ENCODE measurements around the gene SLC19A1. TPM values are rescaled to one million over a fixed set of nuclear protein-coding genes. Genes with fewer than 3 reads are reported as not detected.

Gene SLC19A1
- total RNA-seq, 1 experiment from 2014 or later: 16.7 TPM

DNA sequence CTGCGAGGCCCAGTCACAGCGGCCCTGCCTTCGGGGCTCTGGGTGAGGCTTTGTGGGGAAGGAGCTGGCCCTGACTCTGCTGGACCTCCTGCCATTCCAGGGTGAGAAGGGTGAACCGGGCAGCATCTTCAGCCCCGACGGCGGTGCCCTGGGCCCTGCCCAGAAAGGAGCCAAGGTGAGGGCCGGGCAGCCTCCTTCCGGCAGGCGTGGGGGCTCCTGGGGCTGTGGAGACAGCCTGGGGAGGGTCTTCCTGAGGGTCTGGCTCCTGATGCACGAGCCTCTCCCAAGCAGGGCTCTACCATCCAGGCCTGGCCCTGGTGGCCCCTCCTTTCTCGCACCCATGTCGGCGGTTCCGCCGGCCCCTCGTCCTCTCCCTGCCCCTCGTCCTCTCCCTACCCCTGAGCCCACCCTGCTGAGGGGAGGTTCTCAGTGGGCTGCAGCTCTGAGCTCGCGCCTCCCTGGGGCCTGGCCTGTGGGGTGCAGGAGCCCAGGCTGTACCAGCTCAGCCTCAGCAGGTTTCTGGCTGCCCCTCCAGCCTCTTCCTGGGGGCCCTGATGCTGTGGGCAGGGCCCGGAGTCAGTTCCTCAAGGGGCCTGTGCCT lies 48.7 kb downstream of the SLC19A1 start:
- no peak for DNase-seq (ENCODE audit: low read depth)

- DNase-seq (ENCODE audit: low read depth): no peak
Observed at GRCh38 chr21:45492765-45493164, 49.5 kb downstream of the SLC19A1 start.

- no peak for DNase-seq (ENCODE audit: low read depth)
Observed at GRCh38 chr21:45491623-45492022, 50.6 kb downstream of the SLC19A1 start.

GRCh38 chr21:45491056-45491455 lies 51.2 kb downstream of the SLC19A1 start:
- DNase-seq (ENCODE audit: low read depth): no peak

DNA sequence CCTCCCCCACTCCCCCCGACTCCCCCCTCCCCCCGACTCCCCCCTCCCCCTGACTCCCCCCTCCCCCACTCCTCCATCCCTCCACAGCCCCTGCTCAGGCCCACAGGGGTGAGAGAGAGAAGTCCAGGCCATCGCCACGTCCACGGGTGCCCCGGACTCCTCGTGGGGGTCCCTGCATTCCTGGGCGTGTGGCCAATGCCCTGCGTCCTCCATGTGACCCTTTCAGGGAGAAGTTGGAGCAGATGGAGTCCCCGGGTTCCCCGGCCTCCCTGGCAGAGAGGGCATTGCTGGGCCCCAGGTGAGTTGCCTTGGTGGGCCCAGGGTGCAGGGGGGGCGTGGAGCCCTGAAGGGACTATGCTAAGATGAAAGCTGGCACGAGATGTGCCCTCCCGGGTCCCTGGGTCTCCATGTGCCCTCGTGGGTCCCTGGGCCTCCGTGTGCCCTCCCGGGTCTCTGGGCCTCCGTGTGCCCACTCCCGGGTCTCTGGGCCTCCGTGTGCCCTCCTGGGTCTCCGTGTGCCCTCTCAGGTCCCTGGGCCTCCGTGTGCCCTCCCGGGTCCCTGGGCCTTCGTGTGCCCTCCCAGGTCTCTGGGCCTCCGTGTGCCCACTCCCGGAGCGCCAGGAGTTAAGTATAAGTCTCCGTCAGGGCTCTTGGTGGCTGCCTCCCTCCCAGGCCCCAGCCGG lies 52.0 kb downstream of the SLC19A1 start:
- no peak for DNase-seq (ENCODE audit: low read depth)

DNA sequence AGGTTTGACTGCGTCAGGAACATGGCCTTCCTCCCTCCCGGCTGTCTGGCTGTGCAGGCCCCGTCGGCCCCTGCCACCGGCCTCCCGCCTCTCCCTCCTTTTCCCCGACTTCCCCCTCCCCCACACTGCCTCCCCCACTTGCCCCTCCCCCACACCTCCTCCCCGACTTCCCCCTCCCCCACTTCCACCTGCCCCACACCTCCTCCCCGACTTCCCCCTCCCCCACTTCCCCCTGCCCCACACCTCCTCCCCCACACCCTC lies 52.6 kb downstream of the SLC19A1 start:
- no peak for DNase-seq (ENCODE audit: low read depth)

DNA sequence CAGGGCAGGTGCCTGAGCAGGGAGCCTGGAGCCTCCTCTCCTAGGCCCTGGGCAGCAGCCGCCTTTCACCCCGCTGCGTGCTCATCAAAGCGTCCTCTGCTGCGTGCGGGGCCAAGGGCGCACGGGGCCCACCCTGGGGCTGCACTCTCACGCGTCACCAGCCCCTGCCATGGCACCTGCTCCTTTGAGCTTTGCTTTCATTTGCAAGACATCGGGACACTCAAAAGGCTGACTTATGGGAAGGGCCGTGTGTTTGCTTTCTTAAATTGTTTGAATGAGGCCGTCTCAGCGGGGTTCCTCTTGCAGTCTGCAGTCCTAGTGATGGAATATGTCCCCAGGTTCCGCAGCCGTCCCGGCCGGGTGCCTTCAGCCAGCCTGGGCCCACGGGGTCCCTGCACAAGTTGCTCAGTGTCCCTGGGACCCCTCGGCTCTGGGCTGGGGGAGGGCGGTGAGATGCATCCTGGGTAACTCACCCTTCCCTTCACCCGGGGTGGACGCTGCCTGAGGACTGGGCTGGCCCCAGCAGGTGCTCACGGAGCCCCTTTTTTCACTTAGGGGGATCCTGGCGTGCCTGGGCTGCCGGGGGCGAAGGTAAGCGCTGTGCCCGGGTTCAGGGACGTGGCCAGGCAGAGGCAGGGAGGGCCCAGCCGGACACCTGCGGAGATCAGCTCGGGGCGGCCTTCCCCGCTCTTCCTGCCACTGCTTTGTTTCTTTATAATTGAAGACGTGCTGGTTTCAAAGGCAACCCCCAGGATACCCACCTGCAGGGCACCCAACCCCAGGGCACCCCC lies 53.1 kb downstream of the SLC19A1 start:
- no peak for DNase-seq (ENCODE audit: low read depth)

DNA sequence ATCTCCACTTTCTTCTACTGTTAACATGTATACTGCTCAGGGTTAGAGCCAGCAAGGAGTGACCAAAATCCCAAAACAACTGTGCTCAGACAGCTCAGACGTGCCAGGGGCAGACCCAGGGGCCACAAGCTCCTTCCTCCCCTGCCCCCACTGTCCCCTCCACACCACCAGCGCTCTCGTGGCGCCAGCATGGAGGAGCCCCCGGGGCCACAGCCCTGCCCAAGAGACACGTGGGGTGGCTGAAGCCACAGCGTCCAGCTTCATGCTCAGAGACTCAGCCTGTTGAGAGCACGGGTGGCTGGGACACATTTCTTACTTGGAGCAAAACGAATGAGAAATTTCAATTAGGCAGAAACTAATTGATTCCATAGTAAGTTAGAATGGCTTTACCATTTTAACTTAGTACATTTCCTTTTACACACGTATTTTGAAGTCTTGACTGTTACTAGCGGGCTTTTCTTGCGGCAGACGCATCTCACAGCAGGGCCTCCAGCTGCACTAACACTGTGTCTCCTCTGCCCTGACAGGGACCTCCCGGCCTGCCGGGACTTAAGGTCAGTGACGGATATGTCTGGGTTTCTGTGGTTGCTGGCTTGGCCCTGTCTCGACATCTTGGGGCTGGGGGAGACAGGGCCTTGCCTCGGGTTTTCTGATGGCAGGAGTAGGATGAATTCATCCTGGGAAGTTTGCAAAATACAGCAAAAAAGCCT lies 54.2 kb downstream of the SLC19A1 start:
- no peak for DNase-seq (ENCODE audit: low read depth)

- no peak for DNase-seq (ENCODE audit: low read depth)
Observed at GRCh38 chr21:45487161-45487806, 55.0 kb downstream of the SLC19A1 start.

GRCh38 chr21:45486443-45487160 lies 55.6 kb downstream of the SLC19A1 start:
- DNase-seq (ENCODE audit: low read depth): no peak

DNA sequence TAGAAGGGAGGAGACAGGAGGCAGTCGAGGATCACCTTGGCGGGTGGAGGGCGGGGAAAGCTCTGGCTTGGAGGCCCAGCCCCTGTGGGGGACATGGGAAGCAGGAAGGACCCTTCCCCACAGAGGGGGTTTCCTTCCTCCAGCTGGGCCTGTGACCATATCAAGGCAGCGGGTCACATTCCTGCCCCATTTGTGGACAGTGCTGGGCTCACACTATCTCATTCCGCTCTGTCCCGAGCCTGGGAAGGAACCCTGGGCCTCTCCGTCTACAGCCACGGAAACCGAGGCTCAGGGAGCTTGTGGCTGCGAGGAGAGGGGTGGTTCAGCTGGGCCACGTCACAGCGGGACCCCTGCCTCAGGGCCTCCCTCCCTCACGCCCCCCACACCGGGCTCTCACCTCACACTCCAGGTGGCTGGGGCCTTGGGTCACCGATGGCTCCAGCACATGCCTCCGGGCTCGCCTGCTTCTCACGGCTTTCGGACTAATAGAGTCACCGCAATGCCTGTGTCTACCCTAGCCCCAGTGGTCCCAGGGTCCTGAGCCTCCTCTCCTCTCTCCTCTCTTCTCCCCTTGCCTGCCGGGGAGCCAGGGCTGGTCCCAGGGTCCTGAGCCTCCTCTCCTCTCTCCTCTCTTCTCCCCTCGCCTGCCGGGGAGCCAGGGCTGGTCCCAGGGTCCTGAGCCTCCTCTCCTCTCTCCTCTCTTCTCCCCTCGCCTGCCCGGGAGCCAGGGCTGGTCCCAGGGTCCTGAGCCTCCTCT lies 56.4 kb downstream of the SLC19A1 start:
- no peak for DNase-seq (ENCODE audit: low read depth)

GRCh38 chr21:45484318-45484717 lies 57.9 kb downstream of the SLC19A1 start:
- DNase-seq (ENCODE audit: low read depth): no peak

- DNase-seq (ENCODE audit: low read depth): no peak
Observed at GRCh38 chr21:45482899-45483821, 59.1 kb downstream of the SLC19A1 start.

DNA sequence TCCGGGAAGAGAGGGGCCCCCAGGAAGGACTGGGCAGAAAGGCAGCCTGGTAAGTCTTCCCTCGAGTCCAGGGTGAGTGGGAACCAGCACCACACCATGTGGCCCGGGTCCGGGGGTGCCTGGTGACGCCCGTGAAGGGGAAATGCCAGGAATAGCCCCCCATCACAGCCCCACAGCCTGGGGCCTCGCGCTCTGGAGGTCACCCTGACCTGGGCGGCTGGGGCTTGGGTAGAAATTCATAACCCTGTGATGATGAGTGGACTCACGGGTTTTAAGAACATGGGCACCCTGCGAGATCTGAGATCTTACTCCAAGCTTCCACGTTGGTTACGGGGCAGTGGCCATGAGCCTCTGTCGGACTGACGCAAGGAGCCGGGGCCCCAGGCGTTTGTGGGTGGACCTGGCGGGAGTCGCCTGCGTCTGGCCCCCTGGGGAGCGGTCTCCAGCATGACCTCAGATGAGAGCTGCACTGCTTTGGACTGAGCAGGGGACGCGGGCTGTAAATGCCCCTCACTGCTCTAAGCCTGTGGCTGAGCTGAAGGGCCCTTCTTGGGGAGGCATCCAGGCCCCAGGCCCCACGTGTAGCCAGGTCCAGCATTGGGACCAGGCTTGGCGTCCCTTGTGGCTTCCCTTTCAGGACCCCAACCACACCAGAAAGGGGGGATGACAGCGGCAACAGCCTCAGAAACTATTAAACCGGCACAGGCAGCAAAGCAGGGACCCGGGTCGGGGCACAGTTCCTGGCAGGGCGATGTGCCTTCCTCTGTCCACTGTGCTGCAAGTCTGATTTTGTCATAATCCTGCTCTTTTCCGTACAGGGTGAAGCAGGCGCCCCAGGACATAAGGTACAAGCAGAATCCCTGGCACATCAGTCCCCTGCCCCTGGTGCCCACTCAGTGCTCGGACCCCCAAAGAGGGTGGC lies 60.0 kb downstream of the SLC19A1 start:
- DNase-seq (ENCODE audit: low read depth): no peak

GRCh38 chr21:45481566-45481965 lies 60.7 kb downstream of the SLC19A1 start:
- no peak for DNase-seq (ENCODE audit: low read depth)

GRCh38 chr21:45480701-45481500 lies 61.3 kb downstream of the SLC19A1 start:
- no peak for DNase-seq (ENCODE audit: low read depth)

All from M059J (cell line).